ENCODE measurements around the gene NOX1. TPM values are rescaled to one million over a fixed set of nuclear protein-coding genes. Genes with fewer than 3 reads are reported as not detected.

Gene NOX1
- total RNA-seq (not detected), polyA plus RNA-seq (not detected)
- long read RNA-seq, donor 1 = 0 reads
- long read RNA-seq, donor 2 = 0 reads

DNA sequence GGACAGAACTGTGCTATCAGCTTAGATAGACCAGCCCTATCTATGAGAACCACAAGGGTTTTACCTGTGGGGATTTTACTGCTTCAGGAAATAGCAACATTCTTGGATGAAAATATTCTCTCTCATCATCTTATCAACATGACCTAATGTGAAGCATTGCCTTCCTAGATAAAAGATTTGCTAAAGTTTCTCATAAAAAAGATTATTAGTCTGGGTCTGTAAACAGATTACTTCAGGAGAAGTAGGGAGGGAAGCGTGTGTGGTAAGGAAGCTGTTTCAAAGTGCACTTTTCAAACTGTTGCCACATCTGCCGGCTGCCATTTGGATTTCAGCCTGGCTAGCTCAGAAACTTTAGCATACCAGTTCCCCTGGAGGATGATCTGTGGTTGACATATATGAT, at the start of gene NOX1:
NOX1 (minus strand) TSS at position 35 of the 400 bp plus-strand sequence. CDS start 220 bp downstream, outside the sequence.
- intact Hi-C loops (cut with DNase I) = no loop called here

DNA sequence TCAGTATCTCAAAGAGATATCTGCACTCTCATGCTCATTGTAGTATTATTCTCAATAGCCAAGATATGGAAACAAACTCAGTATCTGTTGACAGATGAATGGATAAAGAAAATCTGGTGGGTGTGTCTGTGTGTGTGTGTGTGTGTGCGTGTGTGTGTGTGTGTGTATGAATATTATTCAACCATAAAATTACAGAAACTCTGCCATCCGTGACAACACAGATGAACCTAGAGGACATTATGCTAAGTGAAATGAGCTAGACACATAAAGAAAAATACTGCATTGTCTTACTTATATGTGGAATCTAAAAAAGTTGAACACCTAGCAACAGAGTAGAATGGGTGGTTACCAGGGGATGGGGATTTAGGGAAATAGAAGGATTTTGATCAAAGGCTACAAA, 41.4 kb upstream of the NOX1 start:
- ATAC-seq (ENCODE audit: low FRiP score) (no peak), DNase-seq (no peak)
- Histone ChIP-seq H3K36me3 (ENCODE audit: control insufficient read depth in 1 of 2, insufficient read depth in 2 of 2, low read length in 1 of 2) (no peaks in the 10 kb centered on the region), H3K27me3 (ENCODE audit: control insufficient read depth in 1 of 2, insufficient read depth in 2 of 2, low read length in 1 of 2) (no peaks in the 10 kb centered on the region), H3K9me3 (ENCODE audit: control insufficient read depth, low read length) (no peaks in the 10 kb centered on the region), H3K4me1 (ENCODE audit: control insufficient read depth in 1 of 2, insufficient read depth in 2 of 2, low read length in 2 of 2) (no peaks in the 10 kb centered on the region), H3K4me3 (ENCODE audit: low read length in 2 of 2) (no peak overlapping the region), H3K27ac (ENCODE audit: low read depth in 1 of 2, low read length in 2 of 2) (no peak overlapping the region)
- 63 to 66% methylated on average over 2 of the region's 2 CpGs for whole genome bisulfite sequencing, 2 donors
- intact Hi-C loops (cut with DNase I) = no loop called here

More for the DNA sequence above, at the start of gene NOX1:
- ATAC-seq (ENCODE audit: low FRiP score) (no peak), DNase-seq (no peak)
- Histone ChIP-seq H3K27ac (ENCODE audit: low read depth in 1 of 2, low read length in 2 of 2) (no peak within 1 kb of the TSS), H3K27me3 (ENCODE audit: control insufficient read depth in 1 of 2, insufficient read depth in 2 of 2, low read length in 1 of 2) (no peaks in the 10 kb centered on the region), H3K9me3 (ENCODE audit: control insufficient read depth, low read length) (no peaks in the 10 kb centered on the region), H3K4me3 (ENCODE audit: low read length in 2 of 2) (no peak within 1 kb of the TSS), H3K4me1 (ENCODE audit: control insufficient read depth in 1 of 2, insufficient read depth in 2 of 2, low read length in 2 of 2) (no peaks in the 10 kb centered on the region), H3K36me3 (ENCODE audit: control insufficient read depth in 1 of 2, insufficient read depth in 2 of 2, low read length in 1 of 2) (no peaks in the 10 kb centered on the region)
- 45 to 50% methylated on average over 2 of the region's 2 CpGs for WGBS, 2 donors

DNA sequence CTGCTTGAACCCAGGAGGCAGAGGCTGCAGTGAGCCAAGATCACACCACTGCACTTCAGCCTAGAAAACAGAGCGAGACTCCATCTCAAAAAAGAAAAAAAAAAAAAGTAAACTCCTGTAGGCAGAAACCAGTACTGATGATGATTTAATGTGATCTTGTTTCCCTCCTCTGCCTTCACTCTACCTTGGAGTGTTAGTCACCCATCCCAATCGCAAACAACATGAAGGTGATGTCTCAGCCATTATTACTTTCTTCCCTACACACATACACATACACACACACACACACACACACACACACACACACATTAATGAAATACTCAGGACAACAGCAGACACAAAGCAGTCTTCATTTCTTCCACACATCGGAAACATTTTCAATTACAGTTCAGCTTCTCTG, 39.0 kb upstream of the NOX1 start:
- intact Hi-C loops (cut with DNase I) = no loop called here

DNA sequence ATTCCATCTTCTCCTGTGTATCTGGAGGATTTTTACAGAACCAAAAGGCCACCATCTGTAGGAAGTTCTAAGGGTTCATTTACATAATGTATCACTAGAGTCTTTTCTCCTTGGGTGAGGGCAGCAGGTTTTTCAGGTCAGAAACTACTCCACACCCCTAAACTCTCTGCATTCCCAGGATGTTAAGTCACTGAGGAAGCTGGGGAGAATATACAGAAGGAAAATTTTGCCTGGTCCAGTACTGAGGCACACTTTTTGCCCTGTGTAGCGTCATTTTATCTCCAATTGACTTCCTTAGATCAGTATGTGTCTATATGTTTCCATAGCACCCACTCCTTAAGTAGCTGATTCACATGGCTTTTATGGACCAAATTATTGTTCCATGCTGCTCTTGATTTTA, 37.6 kb upstream of the NOX1 start:
- 39 to 51% methylated on average over 1 of the region's 1 CpG for WGBS, 2 donors
- Histone ChIP-seq H3K9me3 (ENCODE audit: control insufficient read depth, low read length) (no peaks in the 10 kb centered on the region), H3K4me1 (ENCODE audit: control insufficient read depth in 1 of 2, insufficient read depth in 2 of 2, low read length in 2 of 2) (no peaks in the 10 kb centered on the region), H3K27ac (ENCODE audit: low read depth in 1 of 2, low read length in 2 of 2) (no peak overlapping the region), H3K27me3 (ENCODE audit: control insufficient read depth in 1 of 2, insufficient read depth in 2 of 2, low read length in 1 of 2) (no peaks in the 10 kb centered on the region), H3K36me3 (ENCODE audit: control insufficient read depth in 1 of 2, insufficient read depth in 2 of 2, low read length in 1 of 2) (no peaks in the 10 kb centered on the region), H3K4me3 (ENCODE audit: low read length in 2 of 2) (no peak overlapping the region)
- ATAC-seq (ENCODE audit: low FRiP score) (no peak), DNase-seq (no peak)
- intact Hi-C loops (cut with DNase I) = no loop called here

More for the DNA sequence above, 39.0 kb upstream of the NOX1 start:
- DNase-seq = no peak
- WGBS, 2 donors = 80 to 89% methylated on average over 3 of the region's 3 CpGs
- Histone ChIP-seq H3K9me3 (ENCODE audit: control insufficient read depth, low read length) (no peaks in the 10 kb centered on the region), H3K36me3 (ENCODE audit: control insufficient read depth in 1 of 2, insufficient read depth in 2 of 2, low read length in 1 of 2) (no peaks in the 10 kb centered on the region), H3K27ac (ENCODE audit: low read depth in 1 of 2, low read length in 2 of 2) (no peak overlapping the region), H3K4me1 (ENCODE audit: control insufficient read depth in 1 of 2, insufficient read depth in 2 of 2, low read length in 2 of 2) (no peaks in the 10 kb centered on the region), H3K4me3 (ENCODE audit: low read length in 2 of 2) (no peak overlapping the region), H3K27me3 (ENCODE audit: control insufficient read depth in 1 of 2, insufficient read depth in 2 of 2, low read length in 1 of 2) (no peaks in the 10 kb centered on the region)
- no peak for ATAC-seq (ENCODE audit: low FRiP score)

DNA sequence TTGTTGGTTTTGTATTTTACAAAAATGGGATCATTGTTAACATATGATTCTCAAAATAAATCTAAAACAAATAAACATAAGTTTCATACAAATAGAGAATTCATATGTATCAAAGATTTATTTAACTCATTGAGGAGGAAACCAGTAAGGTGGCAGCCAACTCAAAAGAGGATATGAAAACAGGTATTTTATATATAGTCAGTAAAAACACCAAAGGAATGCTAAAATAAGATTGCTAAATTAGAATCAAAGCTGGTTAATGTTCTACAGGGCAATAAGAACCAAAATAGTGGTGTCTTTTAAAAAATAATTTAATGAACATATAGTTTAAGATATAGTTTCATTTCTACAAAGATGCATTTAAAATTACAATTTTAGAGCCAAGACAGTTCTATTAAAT, 31.5 kb upstream of the NOX1 start:
- DNase-seq = no peak
- H3K36me3 ChIP-seq (ENCODE audit: control insufficient read depth in 1 of 2, insufficient read depth in 2 of 2, low read length in 1 of 2) = no peaks in the 10 kb centered on the region
- H3K27me3 ChIP-seq (ENCODE audit: control insufficient read depth in 1 of 2, insufficient read depth in 2 of 2, low read length in 1 of 2) = no peaks in the 10 kb centered on the region
- no peaks in the 10 kb centered on the region for H3K9me3 ChIP-seq (ENCODE audit: control insufficient read depth, low read length)
- no peaks in the 10 kb centered on the region for H3K4me1 ChIP-seq (ENCODE audit: control insufficient read depth in 1 of 2, insufficient read depth in 2 of 2, low read length in 2 of 2)
- no peak overlapping the region for H3K4me3 ChIP-seq (ENCODE audit: low read length in 2 of 2)
- ATAC-seq (ENCODE audit: low FRiP score) = no peak
- no peak overlapping the region for H3K27ac ChIP-seq (ENCODE audit: low read depth in 1 of 2, low read length in 2 of 2)
- intact Hi-C loops (cut with DNase I) = no loop called here

DNA sequence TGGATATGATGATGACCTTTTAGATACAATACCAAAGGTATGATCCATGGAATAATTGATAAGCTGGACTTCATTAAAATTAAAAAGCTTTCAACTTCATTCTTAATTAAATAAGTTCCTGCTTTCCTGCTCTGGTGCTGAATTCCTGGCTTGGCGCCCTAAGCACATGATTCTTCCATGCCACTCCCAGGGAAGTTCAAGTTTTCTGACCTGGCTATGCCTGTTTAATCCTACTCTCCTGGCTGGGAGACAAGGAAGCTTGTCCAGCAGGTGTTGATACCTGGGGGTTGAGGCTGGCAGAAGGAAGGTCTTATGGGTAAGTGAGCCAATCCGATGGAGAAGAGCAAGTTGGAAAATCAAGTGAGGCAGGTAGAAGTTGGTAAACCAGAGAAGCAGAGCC, 30.3 kb upstream of the NOX1 start:
- 40 to 69% methylated on average over 2 of the region's 2 CpGs for WGBS, 2 donors
- no peak overlapping the region for H3K4me3 ChIP-seq (ENCODE audit: low read length in 2 of 2)
- H3K9me3 ChIP-seq (ENCODE audit: control insufficient read depth, low read length) = no peaks in the 10 kb centered on the region
- no peaks in the 10 kb centered on the region for H3K27me3 ChIP-seq (ENCODE audit: control insufficient read depth in 1 of 2, insufficient read depth in 2 of 2, low read length in 1 of 2)
- ATAC-seq (ENCODE audit: low FRiP score) = no peak
- no peaks in the 10 kb centered on the region for H3K4me1 ChIP-seq (ENCODE audit: control insufficient read depth in 1 of 2, insufficient read depth in 2 of 2, low read length in 2 of 2)
- H3K36me3 ChIP-seq (ENCODE audit: control insufficient read depth in 1 of 2, insufficient read depth in 2 of 2, low read length in 1 of 2) = no peaks in the 10 kb centered on the region
- H3K27ac ChIP-seq (ENCODE audit: low read depth in 1 of 2, low read length in 2 of 2) = no peak overlapping the region
- intact Hi-C loops (cut with DNase I) = no loop called here
- no peak for DNase-seq

DNA sequence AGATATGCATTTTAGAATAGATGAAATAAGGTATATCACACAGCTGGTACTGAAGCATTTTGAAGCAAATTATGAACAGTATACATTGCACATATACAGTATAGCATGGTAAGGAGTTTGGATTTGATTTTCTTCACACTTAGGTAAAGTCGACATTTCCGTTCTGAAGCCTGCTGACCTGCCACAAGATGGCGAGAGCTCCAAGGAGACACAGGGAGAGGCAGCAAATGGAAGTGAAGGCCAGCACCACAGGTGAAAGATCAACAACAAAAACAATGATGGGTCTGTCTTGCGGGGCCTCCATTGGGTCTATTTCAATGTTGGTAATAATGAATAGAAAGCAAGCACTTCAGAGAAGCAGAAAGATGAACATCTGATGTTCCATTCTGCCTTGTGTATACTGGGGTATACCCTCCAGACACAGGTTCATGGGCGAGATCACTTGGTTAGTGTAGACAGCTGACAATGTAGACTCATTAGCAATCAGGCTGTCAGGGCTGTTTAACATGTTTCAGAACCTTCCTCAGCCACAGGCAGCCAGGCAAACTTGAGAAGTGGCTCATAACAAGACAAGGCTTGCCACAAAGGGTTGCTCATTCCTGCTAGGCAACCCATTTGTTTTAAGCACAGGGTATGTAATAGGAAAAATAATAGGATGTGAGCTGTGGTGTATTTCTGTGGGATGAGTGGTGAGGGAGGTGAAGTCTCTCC, 21.4 kb upstream of the NOX1 start:
- H3K27ac ChIP-seq (ENCODE audit: low read depth in 1 of 2, low read length in 2 of 2) = no peak overlapping the region
- no peaks in the 10 kb centered on the region for H3K4me1 ChIP-seq (ENCODE audit: control insufficient read depth in 1 of 2, insufficient read depth in 2 of 2, low read length in 2 of 2)
- no peaks in the 10 kb centered on the region for H3K9me3 ChIP-seq (ENCODE audit: control insufficient read depth, low read length)
- H3K4me3 ChIP-seq (ENCODE audit: low read length in 2 of 2) = no peak overlapping the region
- ATAC-seq (ENCODE audit: low FRiP score) (no peak), DNase-seq (no peak)
- H3K36me3 ChIP-seq (ENCODE audit: control insufficient read depth in 1 of 2, insufficient read depth in 2 of 2, low read length in 1 of 2) = no peaks in the 10 kb centered on the region
- WGBS, 2 donors = 24 to 26% methylated on average over 5 of the region's 5 CpGs
- intact Hi-C loops (cut with DNase I) = loop anchor here in 1 of 2 donors (10.0 kb wide), 1 partner anchor 309 kb away; no protein-coding TSS in a partner anchor
- no peaks in the 10 kb centered on the region for H3K27me3 ChIP-seq (ENCODE audit: control insufficient read depth in 1 of 2, insufficient read depth in 2 of 2, low read length in 1 of 2)

DNA sequence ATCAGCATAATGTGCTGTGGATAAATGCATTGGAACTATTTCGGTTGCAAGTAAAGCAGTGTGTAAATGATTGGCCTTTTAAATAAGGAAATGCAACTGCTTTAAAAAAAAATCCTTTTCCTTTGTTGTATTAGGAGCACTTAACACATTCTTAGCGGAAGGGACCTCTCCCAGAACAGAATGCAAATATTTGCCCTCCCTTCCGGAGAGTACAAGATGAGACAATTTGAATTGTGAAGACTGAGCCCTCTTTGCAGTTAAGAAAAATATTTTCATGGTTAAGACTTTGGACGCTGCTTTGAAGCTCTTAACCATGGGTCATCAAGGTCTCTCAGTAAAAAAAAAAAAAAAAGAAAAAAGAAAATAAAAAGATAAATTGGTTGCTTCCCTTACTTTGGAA, 9.5 kb upstream of the NOX1 start:
- WGBS, 2 donors = 32 to 44% methylated on average over 4 of the region's 4 CpGs
- intact Hi-C loops (cut with DNase I) = no loop called here

DNA sequence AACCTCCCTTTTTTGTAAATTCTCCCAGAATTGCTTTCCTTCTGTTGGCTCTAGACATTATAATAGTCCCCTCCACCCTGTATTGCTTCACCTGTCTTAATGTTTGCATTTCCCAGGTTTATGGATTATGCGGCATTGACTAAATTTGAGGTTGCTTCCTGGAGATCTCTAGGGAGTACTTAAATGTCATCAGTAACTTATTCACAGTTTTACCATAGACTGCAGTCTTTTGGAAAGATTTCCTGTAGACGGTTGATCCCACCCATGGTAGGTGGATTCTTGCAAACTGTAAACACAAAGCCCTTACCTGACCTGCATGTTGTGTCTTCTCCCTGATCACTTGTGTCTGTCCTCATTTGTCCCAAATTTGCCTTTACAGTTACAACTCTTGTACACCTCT, 6.2 kb upstream of the NOX1 start:
- H3K36me3 ChIP-seq (ENCODE audit: control insufficient read depth in 1 of 2, insufficient read depth in 2 of 2, low read length in 1 of 2) = no peaks in the 10 kb centered on the region
- 60 to 79% methylated on average over 2 of the region's 2 CpGs for WGBS, 2 donors
- ATAC-seq (ENCODE audit: low FRiP score) = no peak

More for the DNA sequence above, 9.5 kb upstream of the NOX1 start:
- no peak for ATAC-seq (ENCODE audit: low FRiP score)
- no peak for DNase-seq
- no peak overlapping the region for H3K27ac ChIP-seq (ENCODE audit: low read depth in 1 of 2, low read length in 2 of 2)
- H3K27me3 ChIP-seq (ENCODE audit: control insufficient read depth in 1 of 2, insufficient read depth in 2 of 2, low read length in 1 of 2) = no peaks in the 10 kb centered on the region
- H3K9me3 ChIP-seq (ENCODE audit: control insufficient read depth, low read length) = no peaks in the 10 kb centered on the region
- no peaks in the 10 kb centered on the region for H3K36me3 ChIP-seq (ENCODE audit: control insufficient read depth in 1 of 2, insufficient read depth in 2 of 2, low read length in 1 of 2)
- H3K4me3 ChIP-seq (ENCODE audit: low read length in 2 of 2) = no peak overlapping the region
- H3K4me1 ChIP-seq (ENCODE audit: control insufficient read depth in 1 of 2, insufficient read depth in 2 of 2, low read length in 2 of 2) = no peaks in the 10 kb centered on the region

More for the DNA sequence above, 6.2 kb upstream of the NOX1 start:
- no peaks in the 10 kb centered on the region for H3K4me1 ChIP-seq (ENCODE audit: control insufficient read depth in 1 of 2, insufficient read depth in 2 of 2, low read length in 2 of 2)
- H3K4me3 ChIP-seq (ENCODE audit: low read length in 2 of 2) = no peak overlapping the region
- H3K27me3 ChIP-seq (ENCODE audit: control insufficient read depth in 1 of 2, insufficient read depth in 2 of 2, low read length in 1 of 2) = no peaks in the 10 kb centered on the region
- no peak for DNase-seq
- no peak overlapping the region for H3K27ac ChIP-seq (ENCODE audit: low read depth in 1 of 2, low read length in 2 of 2)
- no peaks in the 10 kb centered on the region for H3K9me3 ChIP-seq (ENCODE audit: control insufficient read depth, low read length)
- intact Hi-C loops (cut with DNase I) = no loop called here
